Stimulated activated CD8-positive, alpha-beta memory T cell treated with anti-CD3 and anti-CD28 coated beads, Interleukin-4, amount 100 ng/mL, for 1 hour (primary cell): ENCODE data around the gene RUFY2.
A peak's percentile ranks its signal among the peaks of the same experiment; 100 is the strongest.
"Not testable (repeated sequence)": the region's sequence is repeated elsewhere in the genome, so short reads cannot be mapped to it uniquely, and the experiment has no call there.

ENCODE experiments used
- DNase-seq, 2 donors: peaks; one replicate each; pipeline ENCODE4 v3.0.0-alpha.2; 2020; ENCODE audit warnings: low read depth in 2 of 2, low spot score in 1 of 2

The RUFY2 gene

DNA sequence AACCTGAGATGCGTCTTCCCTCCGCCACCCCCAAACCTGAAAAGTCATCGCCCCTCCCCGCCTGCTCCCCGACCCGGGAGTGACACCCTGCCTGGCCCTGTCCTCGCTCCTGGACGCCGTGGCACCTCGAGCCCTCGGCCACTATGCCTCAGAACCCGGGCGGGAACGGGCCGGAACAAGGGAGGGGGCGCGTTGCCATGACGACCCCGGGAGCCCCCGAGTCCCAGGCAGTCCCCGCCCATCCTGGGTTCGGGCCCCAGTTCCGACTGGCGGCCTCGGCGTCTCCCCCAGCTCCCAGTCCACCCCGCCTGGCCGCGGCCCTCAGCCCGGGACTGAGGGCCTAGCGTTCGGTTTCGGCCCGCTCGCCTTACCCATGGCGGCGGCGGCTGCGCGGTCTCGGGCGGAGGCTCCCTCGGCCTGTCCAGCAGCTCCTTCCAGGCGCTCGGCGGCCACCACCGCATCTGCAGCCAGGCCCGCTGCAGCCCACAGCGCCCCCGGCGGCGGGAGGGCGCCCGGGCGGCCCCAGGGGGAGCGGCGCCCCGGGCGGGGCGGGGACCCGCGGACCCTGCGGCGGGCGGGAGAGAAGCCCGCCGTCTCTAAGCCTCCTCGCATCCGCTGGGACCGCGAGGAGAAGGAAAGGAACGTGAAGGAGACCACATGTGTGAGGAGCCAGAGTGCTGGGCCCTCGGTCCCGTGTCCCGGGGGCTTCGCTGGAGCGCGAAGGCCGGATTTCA, at the start of gene RUFY2:
RUFY2 (minus strand) TSS at position 463 of the 734 bp plus-strand sequence; CDS start at position 375, 88 bp downstream.
- peak; percentile 47 to 48 for DNase-seq

DNA sequence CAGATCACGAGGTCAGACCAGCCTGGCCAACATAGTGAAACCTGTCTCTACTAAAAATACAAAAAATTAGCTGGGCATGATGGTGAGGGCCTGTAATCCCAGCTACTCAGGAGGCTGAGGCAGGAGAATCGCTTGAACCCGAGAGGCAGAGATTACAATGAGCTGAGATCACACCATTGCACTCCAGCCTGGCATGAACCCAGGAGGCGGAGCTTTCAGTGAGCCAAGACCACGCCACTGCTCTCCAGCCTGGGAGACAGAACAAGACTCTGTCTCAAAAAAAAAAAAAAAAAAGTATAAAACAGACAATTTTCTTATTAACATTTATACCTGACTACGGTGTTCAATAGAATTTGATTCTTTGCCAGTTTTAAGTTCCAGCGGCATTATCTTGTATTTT, 42.6 kb upstream of the RUFY2 start:
- DNase-seq: not testable (repeated sequence)

DNA sequence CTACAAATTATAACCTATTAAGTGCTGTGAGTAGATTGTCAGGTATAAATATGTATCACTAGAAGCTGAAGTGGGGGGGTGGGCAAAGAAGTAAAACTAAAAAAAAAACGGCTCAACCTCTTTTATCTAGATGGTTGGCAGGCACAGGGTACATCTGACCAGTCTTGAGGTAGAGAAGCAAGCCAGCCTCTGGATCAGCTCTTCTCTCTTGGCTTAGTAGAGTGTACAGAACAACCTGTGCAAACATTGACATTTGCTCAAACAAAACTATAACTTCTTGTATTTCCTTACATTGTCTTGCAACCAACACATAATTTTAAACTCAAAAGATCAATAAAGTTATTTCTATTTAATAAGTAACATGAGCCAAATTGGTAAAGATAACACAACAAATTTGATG, 39.1 kb upstream of the RUFY2 start:
- no peak for DNase-seq

- no peak for DNase-seq
These were observed 35.9 kb upstream of the RUFY2 start for GRCh38 chr10:68442971-68443370.

GRCh38 chr10:68440898-68441297, 33.8 kb upstream of the RUFY2 start:
- no peak for DNase-seq

DNA sequence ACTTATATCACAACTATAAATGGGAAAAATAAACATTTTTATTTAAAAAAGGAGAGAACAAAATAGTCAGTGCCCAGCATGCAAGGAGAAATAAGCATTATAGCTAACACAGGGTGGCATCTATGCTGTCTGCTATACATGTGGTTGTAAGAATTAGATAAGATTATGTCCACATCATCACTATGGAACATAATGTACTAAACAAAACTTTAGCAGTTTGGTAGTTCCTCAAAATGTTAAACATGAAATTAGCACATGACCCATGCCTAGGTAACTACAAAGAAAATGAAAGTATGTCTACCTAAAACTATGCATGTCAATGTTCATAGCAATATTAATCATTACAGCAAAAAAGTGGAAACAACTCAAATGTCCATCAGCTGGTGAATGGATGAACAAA, 28.7 kb upstream of the RUFY2 start:
- no peak for DNase-seq

DNA sequence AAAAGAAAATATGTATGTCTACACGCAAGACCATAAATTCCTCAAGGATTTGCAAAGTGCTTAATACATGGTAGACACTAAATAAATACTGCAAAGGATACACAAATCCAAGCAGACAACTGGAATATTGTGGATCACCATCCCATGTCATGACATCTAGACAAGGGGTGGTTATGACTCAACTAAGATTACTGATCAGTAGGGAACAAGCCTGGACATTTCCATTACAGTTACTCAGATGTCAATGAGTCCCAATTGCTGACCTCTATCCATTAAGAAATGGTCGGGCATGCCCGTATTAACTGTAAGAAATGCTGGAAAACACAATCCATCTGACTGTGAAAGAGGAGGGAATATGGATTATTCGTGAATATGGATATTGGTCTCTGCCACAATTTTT, 27.6 kb upstream of the RUFY2 start:
- no peak for DNase-seq

DNA sequence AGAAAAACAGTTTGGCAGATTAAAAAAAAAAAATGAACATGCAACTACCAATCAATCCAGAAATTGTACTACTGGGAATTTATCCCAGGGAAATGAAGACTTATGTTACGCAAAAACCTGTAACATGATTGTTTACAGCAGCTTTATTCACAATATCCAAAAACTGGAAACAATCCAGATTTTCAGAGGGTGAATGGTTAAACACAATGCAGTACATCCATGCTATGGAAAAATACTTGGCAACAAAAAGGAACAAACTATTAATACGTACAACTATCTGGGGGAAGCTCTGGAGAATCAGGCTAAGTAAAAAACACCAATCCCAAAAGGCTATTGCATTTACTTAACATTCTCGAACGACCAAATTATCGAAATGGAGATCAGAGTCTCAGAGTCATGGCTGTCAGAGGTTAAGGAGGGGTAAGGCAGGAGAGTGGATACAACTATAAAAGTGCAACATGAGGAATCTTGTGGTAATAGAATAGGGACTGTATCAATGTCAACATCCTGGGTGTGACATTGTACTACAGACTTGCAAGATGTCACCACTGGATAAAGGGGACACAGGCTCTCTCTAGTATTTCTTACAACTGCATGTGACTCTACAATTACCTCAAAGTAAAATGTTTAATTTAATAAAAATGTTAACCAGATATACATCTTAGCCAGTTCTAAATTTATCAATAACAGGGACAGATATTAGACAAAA, 21.5 kb upstream of the RUFY2 start:
- DNase-seq: no peak

GRCh38 chr10:68424454-68425014, 17.5 kb upstream of the RUFY2 start:
- DNase-seq: no peak

- no peak for DNase-seq
These were observed 16.4 kb upstream of the RUFY2 start for GRCh38 chr10:68423522-68423921.

DNA sequence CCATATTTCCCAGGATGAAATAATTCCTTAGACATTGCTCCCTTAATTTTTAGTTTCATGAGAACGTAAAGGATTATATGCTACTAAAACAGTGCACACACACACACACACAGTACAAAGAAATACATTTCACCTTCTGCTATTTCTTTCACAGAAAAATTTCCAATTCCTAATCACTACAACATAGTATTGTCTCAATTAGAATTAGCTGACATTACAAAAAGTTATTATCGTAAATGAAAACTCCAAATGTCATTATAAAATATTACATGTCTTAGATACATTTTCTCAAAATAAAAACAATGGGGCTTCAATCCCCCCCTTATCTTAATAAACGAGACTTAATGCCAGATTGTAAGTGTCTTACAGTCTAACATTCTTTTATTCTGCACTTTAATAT, 12.3 kb upstream of the RUFY2 start:
- no peak for DNase-seq

DNA sequence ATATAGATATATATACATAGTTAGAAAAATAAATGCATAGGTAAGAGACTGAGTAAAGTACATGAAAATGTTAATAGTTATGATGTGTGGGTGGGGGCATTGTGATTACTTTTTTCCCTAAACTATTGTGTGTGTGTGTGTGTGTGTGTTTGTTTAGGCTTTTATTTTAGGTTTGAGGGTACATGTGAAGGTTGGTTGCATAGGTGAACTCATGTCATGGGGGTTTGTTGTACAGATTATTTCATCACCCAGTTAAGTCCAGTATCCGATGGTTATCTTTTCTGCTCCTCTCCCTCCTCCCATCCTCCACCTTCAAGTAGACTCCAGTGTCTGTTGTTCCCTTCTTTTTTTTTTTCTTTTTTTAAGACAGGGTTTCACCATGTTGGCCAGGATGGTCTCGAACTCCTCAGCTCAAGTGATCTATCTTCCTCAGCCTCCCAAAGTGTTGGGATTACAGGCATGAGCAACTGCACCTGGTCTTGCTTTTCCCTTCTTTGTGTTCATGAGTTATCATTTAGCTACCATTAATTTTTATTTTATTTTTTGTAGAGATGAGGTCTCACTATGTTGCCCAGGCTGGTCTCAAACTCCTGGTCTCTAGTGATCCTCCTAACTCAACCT, 1.9 kb upstream of the RUFY2 start:
- DNase-seq: no peak

GRCh38 chr10:68406111-68406814, 814 bp downstream of the RUFY2 start:
- DNase-seq: no peak

DNA sequence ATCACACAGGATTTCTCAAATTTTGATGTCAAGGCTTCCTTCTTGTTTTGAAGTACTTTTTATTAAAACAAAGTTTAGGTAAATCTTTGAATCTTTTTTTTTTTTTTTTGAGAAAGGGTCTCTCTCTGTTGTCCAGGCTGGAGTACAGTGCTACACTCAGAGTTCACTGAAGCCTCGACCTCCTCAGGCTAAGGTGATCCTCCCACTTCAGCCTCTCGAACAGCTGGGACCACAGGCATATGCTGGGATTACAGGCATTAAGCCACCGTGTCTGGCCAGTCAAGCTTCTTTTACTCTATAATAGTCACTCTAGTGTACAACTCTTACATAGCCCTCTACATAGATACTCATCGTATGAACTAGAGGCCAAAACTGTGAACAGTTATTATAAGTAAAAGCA, 3.4 kb downstream of the RUFY2 start:
- DNase-seq: no peak

DNA sequence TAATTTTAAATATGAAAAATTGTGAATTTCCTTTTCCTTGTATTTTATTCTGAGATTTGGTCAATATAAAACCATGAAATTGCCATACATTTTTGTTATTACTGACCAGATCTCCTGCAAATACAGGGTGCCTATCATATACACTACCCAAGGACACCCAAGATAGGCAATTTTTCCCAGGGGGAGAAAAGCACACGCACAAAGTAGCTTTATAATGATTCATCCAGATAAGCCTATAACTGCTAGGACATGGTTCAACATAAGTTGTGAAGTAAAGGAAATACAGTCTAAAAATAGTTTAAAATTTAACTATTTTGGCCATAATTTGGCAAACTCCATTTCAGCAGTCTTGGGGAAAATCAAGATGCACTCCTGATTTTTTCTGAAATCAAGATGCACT, 4.8 kb downstream of the RUFY2 start:
- no peak for DNase-seq

GRCh38 chr10:68397005-68397404, 10.1 kb downstream of the RUFY2 start:
- no peak for DNase-seq

DNA sequence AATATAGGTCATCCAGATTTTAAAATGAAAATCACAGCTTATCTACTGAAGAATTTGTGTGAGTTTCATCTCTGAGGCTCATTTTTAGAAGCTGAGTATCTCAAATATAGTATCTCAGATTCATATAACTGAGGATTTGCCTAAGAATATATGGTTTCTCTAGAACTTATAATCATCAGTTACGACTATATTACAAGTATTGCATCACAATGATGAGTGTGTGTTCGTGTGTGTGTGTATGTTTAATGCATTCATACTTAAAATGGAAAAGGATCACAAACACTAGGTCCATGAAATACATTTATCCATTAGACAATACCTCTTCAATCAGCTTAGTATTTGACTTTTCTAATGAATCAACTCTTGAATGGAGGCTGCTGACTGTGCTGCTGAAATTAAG, 21.3 kb downstream of the RUFY2 start:
- no peak for DNase-seq

GRCh38 chr10:68371604-68372003, 35.5 kb downstream of the RUFY2 start:
- no peak for DNase-seq

DNA sequence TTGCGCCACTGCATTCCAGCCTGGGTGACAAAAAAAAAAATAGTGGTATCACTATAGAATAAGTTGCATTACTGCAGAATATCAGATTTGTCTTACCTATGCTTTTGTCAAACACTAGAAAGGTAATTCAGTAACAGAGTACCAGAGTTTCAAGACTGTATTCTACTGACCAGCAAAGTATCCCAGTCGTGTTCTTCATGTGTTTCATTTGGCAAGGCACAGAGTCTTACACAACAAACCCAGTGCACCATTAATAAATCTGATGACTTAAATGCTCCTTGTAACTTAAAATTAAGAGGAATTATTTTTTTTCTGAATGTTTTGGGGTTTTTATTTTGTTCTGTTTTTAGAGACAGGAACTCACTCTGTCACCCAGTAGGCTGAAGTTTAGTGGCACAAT, 40.0 kb downstream of the RUFY2 start:
- DNase-seq: no peak

DNA sequence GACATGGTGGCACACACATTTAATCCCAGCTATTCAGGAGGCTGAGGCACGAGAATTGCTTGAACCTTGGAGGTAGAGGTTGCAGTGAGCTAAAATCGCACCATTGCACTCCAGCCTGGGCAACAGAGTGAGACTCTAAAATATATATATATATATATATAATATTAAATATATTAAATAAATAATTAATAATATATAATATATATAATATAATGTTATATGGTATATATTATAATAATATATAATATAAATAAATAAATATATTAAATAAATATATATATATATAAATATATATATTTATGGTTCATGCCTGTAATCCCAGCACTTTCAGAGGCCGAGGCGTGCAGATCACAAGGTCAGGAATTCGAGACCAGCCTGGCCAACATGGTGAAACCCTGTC, 40.5 kb downstream of the RUFY2 start:
- DNase-seq: no peak

DNA sequence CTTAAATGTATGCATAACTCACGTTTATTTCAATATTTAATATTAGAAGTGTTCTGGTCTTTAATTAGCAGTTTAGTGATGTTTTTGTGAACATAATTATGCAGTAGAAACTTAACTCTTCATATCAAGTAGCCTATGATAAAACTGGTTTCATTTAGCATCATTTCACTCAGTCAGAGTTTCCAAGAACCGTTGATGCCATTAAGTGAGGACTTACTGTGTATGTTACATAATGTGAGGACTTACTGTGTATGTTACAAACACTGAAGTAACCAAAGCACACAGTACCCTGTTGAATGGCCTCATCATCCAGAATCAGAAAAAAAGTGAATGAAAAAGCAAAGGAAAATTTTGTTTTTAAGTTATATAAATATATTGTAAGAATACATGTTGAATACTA, 41.5 kb downstream of the RUFY2 start:
- no peak for DNase-seq
